ENCODE results near the gene CORO7.

Gene CORO7

DNA sequence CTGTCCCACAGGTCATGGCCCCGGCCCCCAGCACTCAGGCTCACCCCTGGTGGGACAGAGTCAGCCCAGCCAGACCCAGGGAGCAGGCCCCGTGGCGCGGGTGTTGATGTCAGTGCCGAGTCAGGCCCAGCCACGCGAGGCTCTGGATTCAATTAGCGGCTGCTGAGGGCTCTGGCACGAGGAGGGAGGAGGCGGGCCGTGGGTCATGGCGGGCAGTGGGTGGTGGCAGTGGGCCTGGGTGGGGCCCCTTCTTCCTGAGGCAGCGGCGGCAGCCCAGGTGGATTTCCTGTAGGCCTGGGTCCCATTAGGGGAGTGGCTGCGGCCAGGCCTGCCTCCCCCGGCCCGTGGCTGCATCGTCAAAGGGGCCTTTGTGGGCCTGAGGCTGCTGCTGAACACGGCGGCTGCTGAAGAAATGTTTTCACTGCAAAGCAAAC, 31.9 kb downstream of the CORO7 start:
- no peak for DNase-seq (ENCODE audit: low read depth)

DNA sequence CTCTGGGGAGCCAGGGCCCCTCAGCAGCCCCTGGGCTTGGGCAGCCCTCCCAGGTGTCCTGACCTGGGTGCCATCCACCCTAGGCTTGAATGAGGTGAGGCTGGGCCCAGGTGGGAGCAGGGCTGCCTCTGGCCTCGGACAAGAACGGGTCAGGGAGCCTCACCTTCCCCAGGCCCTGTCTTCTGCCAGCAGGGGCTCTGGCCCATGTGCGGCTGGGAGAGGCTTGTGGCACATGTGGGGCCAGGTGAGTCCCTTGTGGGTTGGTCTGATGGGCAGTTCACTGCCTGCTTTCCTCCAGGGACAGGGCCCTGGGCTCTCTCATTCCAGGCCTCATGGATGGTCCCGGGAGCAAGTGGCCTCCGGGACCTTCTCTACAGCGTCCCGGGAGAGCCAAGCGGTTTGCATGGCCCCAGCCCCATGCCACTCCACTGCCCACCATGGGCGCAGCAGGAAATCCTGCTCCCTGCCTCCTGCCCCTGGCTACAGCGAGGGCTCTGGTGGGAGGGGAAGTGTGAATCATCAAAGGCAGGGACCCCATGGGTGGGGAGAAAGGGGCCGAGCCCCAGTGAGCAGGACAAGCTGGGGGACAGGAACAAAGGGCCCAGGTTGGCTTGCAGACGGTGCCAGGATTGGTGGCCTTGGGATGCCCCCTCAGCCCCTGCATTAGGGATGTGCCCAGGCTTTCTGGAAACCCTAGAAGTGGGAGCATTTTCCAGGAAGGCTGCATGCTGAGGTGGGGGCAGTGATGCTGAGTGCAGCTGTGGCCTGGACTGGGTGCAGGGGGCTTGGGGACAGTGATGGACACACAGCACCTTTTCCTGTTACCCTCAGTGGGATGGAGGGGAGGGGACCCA, 32.6 kb downstream of the CORO7 start:
- DNase-seq (ENCODE audit: low read depth) = no peak

- no peak for DNase-seq (ENCODE audit: low read depth)
Observed at GRCh38 chr16:4382795-4383357, 33.5 kb downstream of the CORO7 start.

GRCh38 chr16:4381935-4382794, 34.2 kb downstream of the CORO7 start:
- DNase-seq (ENCODE audit: low read depth) = no peak

GRCh38 chr16:4381072-4381934, 35.1 kb downstream of the CORO7 start:
- DNase-seq (ENCODE audit: low read depth) = no peak

- no peak for DNase-seq (ENCODE audit: low read depth)
Observed at GRCh38 chr16:4380119-4381063, 36.0 kb downstream of the CORO7 start.

DNA sequence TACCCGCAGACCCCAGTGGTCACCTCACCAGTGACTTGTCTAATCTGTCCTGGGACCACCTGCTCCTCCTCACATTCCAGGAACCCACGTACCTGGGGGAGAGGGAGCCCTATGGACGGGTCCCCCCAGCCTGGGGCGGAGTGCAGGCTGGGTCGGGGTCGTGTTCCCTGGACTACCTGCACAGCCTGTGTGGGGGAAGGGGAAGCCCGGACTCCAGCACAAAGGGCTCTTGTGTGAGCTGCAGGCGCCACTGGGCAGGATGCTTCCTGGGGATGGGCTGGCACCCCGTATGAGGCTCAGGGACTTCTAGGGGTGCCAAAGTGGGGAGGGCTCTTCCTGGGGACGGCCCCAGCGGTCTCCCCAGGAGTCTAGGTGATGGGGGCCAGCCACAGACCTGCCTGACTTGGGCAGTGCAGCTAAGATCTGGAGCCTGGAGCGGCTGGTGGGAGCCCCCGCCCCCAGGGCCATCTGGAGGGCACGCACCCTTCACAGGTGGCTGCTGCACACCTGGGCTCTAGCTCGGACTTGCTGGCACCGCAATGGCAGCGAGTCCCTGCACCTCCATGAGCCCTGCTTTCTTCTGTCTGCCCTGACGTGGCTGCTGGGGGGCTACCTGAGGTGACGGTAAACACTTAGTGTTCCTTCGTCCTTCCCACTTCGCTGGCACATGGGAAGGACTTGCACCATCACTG, 37.3 kb downstream of the CORO7 start:
- DNase-seq (ENCODE audit: low read depth) = no peak

DNA sequence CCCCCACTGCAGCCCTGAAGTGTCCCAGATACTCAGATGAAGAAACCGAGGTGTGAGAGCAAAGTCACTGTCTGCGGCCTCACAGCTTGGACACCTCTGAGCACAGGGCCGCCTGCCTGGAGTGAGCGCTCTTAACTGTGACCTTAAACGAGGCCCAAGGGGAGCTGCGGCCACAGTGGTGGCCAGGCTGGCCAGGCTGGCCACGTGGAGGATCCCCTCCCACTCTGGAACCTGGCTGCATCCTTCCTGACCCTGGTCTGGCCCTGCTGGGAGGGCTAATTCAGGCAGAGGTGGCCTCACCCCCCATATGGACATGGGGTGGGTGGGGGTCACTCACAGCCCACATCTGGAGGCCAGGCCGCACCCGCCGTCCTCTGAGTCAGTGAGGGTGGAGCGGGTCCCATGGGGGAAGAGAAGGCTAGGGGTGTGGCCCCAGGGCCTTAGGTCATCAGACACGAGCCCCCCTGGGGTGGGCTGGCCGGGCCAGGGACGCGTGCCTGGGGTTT, 38.2 kb downstream of the CORO7 start:
- no peak for DNase-seq (ENCODE audit: low read depth)

DNA sequence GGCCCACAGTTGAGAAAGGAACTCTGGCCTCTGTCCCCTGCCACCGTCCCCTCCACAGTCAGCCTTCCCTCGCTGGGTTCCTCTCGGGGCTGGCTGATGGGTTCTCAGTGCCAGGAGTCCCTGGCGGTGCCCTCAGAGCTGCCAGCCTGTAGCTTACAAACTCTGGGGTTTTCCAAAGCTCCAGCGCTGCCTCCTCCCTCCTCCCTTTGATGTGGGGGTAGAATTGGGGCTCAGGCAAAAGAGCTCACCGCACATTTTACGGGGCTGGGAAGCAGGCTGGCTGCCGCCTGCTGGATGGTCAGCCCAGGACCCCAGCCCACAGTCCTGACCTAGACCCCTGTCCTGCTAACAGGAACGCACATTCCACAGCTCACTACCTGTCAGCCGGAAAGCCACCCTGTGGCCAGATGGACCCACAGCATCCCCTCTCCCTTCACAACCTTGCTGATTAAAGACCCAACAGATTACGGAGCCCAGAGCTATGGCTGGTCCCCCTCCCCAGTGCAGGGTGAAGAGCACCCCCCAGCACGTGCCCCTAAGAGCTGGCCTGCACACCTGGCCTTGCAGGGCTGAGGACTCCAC, 38.7 kb downstream of the CORO7 start:
- no peak for DNase-seq (ENCODE audit: low read depth)

DNA sequence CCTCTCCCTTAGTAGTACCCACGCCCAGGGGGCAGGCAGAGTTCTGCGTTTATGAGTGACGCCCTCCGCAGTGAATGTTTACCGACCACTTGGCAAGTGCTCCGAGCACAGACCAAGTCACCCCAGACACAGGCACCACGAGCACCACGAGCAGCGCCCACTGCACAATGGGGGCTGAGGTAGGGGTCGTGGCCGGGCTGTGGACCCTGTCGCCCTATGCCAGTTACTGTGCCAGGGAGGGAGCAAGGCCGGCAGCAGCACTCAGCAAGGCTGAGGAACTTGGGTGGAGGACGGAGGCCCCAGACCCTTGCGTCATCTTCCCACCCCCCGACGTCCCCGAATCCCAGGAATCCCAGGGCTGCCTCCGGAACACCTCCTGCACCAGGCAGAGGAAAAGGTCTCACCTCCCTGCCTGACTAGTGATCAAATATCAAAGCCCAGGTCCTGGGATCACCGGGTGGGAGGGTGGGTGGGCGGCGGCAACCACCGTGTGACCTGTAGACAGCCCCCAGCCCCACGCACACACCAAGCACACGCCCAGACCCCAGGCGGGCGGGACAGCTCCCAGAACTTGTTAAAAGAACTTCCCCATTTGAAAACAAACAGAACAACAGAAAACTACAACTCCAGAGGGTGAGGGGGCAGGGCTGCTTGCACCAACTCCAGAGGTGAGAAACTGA, 39.4 kb downstream of the CORO7 start:
- no peak for DNase-seq (ENCODE audit: low read depth)

DNA sequence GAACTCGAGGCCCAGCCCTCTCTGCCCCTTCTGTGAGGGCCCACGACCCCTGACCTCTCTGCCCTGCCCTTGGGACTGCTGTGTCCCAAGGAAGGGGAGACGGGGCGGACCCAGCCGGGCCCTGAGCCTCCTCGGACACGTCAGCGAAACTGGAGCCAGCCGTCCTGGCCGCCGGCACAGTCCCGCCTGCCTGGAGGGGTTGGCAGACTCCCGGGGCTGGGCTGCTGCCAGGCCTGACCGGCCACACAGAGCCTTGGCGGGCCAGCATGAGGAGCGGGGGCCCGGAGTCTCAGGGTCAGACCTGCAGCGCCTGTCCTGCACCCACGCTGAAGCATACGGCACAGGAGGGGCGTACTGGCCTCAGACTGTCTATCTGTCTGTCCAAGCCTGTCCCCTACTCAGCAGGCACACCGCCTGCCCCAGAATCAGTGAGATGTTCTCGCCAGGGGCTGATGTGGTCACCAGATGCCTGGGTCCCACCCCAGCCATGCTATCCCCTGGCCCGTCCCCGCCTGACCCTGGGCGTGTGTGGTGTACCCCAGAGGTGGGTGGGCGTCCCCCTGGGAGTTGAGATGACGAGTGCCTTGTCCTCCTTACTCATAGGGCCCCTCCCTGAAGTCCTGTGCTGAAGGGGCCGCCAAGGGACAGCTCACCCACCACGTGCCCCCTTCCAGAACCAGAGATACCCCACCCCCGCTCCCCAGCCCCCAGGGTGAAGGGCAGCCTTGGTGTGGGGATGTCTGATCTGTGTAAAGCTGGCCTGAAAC, 40.1 kb downstream of the CORO7 start:
- no peak for DNase-seq (ENCODE audit: low read depth)

DNA sequence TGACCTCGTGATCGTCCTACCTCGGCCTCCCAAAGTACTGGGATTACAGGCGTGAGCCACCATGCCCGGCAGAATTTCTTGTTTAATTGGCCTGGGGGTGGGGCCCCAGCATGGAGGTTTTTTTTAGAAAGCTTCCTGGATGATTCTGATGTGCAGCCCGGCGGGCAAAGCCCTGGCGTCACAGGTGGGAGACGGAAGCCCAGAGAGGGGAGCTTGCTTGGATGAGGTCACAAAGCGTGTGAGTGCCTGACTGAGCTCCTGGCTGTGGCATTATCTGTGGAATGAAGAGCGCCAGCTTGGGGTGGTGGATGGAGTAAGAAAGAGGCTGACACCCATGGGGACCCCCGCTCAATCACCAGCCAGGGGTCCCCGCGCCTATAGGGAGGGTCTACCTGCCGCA, 40.7 kb downstream of the CORO7 start:
- no peak for DNase-seq (ENCODE audit: low read depth)

DNA sequence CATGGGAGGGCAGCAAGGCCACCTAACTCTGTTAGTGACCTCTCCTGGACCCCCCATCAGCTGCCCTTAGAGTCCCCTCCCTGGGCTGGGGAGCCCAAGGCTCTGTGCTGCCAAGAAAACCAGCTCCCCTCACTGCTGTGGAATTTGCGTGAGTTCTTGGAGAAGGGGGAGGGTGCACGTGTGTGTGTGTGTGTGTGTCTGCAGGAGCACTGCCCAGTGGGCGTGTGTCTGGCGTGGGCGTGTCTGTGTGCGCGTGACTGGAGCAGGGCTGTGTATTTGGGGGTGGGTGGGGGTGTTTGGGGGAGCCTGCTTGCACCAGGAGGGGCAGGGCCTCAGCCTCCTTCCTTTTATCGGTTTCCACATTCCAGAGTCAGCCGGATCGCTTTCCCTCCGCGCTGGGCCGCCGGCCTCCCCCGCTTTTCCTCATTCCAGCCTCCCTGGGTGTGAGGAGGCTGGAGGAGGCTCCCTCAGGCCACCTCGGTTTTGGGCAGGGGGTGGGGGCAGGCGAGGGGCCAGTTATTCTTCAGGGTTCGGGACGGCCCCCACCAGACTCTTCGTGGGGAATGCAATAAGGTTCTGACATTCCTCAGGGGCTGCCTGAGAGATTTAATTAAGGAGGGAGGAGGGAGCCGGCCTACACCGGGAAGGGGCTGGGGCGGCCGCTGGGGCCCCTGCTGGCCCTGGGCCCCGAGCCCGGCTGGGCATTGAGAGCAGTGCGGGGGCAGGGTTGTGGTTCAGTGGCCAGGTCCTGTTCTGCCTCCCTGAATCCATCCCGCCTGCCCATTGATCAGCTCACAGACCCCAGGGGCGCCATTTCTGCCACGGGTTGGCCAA, 42.3 kb downstream of the CORO7 start:
- no peak for DNase-seq (ENCODE audit: low read depth)

DNA sequence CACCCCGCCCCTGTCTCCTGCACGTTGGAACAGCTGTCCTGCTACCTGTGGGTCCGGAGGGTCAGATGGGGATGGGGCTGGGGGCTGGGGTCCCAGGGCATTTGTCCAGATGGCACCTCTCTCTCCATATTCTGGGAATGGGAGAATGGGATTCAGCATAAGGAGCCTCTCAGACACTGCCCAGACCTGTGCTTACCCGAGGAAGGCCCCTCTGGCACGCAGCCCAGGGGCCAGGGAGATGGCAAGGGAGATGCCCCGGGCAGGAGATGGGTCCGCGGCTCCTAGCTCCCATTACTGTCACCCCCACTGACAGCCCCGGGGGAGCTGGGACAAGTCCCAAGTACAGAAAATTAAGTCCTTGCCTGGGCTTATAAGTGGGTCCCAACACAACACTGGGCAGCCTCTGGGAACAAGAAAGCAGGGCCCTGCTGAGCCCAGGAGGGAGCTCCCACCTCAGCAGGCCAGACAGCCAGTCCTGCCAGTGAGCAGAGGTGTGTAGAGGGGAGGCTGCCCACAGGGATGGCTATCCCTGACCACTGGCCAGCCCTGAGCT, 43.0 kb downstream of the CORO7 start:
- no peak for DNase-seq (ENCODE audit: low read depth)

GRCh38 chr16:4372578-4373355, 43.6 kb downstream of the CORO7 start:
- no peak for DNase-seq (ENCODE audit: low read depth)

- no peak for DNase-seq (ENCODE audit: low read depth)
Observed at GRCh38 chr16:4372001-4372577, 44.3 kb downstream of the CORO7 start.
